Vagina (tissue), 2 donors: Measurements from ENCODE around the gene ITGA11. TPM values are rescaled to one million over a fixed set of nuclear protein-coding genes. Genes with fewer than 3 reads are reported as not detected.

Experiments
- DNase-seq, 2 donors: peaks; one replicate each; pipeline ENCODE4 v3.0.0-alpha.2; 2017; ENCODE audit errors: extremely low spot score in 2 of 2
- H3K27ac ChIP-seq: fragments of 200-600 bp; sonication (generic); one replicate; pipeline ENCODE4 v1.5.1; 2019
- H3K27me3 ChIP-seq: fragments of 200-600 bp; sonication (generic); one replicate; pipeline ENCODE4 v1.5.1; 2019
- H3K36me3 ChIP-seq, 2 donors: fragments of 200-600 bp; sonication (generic); one replicate each; pipeline ENCODE4 v1.5.1; 2017 to 2019
- H3K4me1 ChIP-seq: fragments of 200-600 bp; sonication (generic); one replicate; pipeline ENCODE4 v1.5.1; 2019
- H3K4me3 ChIP-seq, 2 donors: fragments of 200-600 bp; sonication (generic); 1 replicate in 1 of 2; 2 replicates in 1 of 2; pipeline ENCODE4 v1.5.1; 2016 to 2019
- H3K9me3 ChIP-seq: fragments of 200-600 bp; sonication (generic); one replicate; pipeline ENCODE4 v1.5.1; 2019
- POLR2A ChIP-seq, 2 donors: fragments of 450-650 bp; IDR thresholded peaks; one replicate each; pipeline ENCODE4 v1.6.1; 2017; ENCODE audit warnings: antibody characterized with exemption in 2 of 2, mild to moderate bottlenecking in 2 of 2, moderate library complexity in 2 of 2
- POLR2AphosphoS5 ChIP-seq, 2 donors: sonication (generic); formaldehyde crosslinking; IDR thresholded peaks; one replicate each; pipeline ENCODE4 v1.9.0; 2017; ENCODE audit warnings: antibody characterized with exemption in 2 of 2, mild to moderate bottlenecking in 2 of 2, low read depth in 1 of 2; ENCODE audit not compliant: insufficient read depth in 1 of 2
- intact Hi-C: fragments of 100-400 bp; cut with DNase I; formaldehyde crosslinking; loops from one replicate; pipeline ENCODE4 v1.15.1; 2023
- total RNA-seq: library from RNA; depleted of rRNA; stranded (reverse); fragments of >200 nt; gene quantifications from one replicate; pipeline ENCODE4 v1.2.3, GENCODE V29; 2016
- TF ChIP-seq, protein P1 (sequence below), 3 experiments: fragments of 450-650 bp in 2 of 3; fragments of 200-600 bp in 1 of 3; sonication (generic) in 1 of 3; IDR thresholded peaks; one replicate each; pipeline ENCODE4 v1.5.1; 2017 to 2019; ENCODE audit warnings: antibody characterized with exemption in 3 of 3, mild to moderate bottlenecking in 2 of 3, moderate library complexity in 2 of 3

ITGA11 gene
- total RNA-seq, 1 donor from 2014 or later, result 15.5 TPM

DNA sequence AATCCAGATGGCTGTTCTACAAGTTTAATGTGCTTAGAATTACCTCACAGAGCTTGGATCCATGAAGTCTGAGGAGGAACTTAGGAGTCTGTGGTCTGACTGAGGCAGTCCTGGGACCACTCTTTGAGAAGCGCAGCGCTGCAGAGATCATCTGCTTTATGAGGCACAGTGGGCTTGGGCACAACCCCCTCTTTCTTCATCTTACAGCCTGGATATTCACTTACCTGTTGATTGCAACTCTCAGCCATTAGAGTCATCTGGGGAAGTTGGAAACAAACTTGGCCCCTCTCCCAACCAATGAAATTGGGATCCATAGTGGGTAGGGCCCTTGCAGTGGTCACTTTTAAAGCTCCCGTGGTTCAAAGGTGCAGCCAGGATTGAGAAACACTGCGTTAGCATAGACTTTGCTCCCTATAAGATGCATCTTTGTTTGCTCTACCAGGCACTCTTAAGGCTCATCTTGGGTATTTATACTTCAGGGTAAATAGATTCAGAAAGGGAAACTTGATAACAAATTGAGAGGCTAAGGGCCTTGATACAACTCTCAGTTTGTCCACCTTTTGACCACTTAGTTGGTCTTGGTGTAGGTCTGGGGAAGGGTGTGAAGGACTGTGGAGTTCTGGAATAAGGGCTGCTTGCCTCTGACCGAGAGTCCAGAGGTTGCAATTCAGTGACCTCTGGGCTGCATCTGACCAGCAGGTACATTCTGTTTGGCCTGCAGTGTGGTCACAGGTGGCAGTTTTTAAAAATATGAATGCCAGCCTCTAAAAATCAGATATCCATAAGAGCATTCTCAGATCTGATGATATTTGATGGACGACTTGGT is 131.6 kb downstream of the ITGA11 start:
- no peaks in the 10 kb centered on the region for H3K36me3 ChIP-seq
- intact Hi-C loops, result loop anchor here (10.0 kb wide), 2 partner anchors 46 to 374 kb away; no protein-coding TSS in a partner anchor
- no peaks in the 10 kb centered on the region for H3K9me3 ChIP-seq
- DNase-seq, result peak in 1 of 2 donors; percentile 71
- no peaks in the 10 kb centered on the region for H3K27me3 ChIP-seq
- peaks cover 16% of the 10 kb centered on the region for H3K4me1 ChIP-seq
- no peak for TF ChIP-seq POLR2A (IDR thresholded peaks at IDR 0.05)
- TF ChIP-seq, protein P1, sequence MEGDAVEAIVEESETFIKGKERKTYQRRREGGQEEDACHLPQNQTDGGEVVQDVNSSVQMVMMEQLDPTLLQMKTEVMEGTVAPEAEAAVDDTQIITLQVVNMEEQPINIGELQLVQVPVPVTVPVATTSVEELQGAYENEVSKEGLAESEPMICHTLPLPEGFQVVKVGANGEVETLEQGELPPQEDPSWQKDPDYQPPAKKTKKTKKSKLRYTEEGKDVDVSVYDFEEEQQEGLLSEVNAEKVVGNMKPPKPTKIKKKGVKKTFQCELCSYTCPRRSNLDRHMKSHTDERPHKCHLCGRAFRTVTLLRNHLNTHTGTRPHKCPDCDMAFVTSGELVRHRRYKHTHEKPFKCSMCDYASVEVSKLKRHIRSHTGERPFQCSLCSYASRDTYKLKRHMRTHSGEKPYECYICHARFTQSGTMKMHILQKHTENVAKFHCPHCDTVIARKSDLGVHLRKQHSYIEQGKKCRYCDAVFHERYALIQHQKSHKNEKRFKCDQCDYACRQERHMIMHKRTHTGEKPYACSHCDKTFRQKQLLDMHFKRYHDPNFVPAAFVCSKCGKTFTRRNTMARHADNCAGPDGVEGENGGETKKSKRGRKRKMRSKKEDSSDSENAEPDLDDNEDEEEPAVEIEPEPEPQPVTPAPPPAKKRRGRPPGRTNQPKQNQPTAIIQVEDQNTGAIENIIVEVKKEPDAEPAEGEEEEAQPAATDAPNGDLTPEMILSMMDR (IDR thresholded peaks at IDR 0.05), result no peak
- TF ChIP-seq POLR2AphosphoS5 (IDR thresholded peaks at IDR 0.05; ENCODE audit: insufficient read depth in 1 of 2, low read depth in 1 of 2), result no peak
- H3K27ac ChIP-seq, result peak overlapping the region; percentile 79
- no peak overlapping the region for H3K4me3 ChIP-seq

DNA sequence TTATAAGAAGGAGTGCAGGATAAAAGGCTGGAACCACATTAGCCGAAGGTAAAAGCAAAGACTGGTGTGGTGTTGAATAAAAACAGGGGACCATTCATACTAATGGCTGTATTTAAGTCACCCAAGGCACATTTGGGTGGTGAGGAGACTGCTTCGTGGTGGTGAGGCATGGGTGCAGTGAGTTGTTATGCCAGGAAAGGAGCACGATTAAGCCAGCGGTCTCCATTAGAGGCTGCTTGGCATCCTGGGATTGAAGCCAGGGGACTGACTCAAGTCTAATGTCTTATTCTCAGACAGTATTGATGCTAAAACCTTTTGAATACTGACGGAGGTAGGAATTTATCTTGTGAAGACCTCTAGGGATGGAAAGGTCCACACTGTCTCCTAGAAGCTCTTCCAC is 132.5 kb downstream of the ITGA11 start:
- intact Hi-C loops, result no loop called here
- peak in 1 of 2 donors; percentile 81 for DNase-seq
- peak overlapping the region; percentile 79 for H3K27ac ChIP-seq

DNA sequence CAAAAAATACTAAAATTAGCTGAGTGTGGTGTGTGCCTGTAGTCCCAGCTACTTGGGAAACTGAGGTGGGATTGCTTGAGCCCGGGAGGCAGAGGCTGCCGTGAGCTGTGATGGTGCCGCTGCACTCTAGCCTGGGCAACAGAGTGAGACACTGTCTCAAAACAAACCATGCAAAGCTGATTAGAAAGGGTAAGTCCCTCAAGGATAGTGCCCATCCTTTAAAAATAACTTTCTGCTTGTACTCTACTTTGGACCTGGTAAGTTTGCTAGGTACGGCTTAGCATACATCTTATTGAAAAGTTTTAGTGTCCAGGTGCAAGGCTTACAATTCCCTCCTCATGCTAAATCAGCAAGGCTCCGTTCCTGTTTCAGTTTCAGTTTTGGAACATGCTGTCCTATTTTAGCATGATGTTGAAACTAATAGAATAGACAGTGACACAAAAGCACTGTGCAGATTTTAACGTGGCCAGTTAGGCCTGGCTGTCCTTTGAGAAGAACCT is 133.0 kb downstream of the ITGA11 start:
- H3K27me3 ChIP-seq, result no peaks in the 10 kb centered on the region
- intact Hi-C loops, result no loop called here
- peak in 1 of 2 donors; percentile 79 for DNase-seq
- no peaks in the 10 kb centered on the region for H3K9me3 ChIP-seq
- H3K4me1 ChIP-seq, result peaks cover 22% of the 10 kb centered on the region
- H3K36me3 ChIP-seq, result no peaks in the 10 kb centered on the region
- TF ChIP-seq POLR2AphosphoS5 (IDR thresholded peaks at IDR 0.05; ENCODE audit: insufficient read depth in 1 of 2, low read depth in 1 of 2) (no peak), POLR2A (IDR thresholded peaks at IDR 0.05) (no peak)
- peak overlapping the region; percentile 23 to 30 for H3K4me3 ChIP-seq
- peak overlapping the region; percentile 79 for H3K27ac ChIP-seq

More for the DNA sequence above, 132.5 kb downstream of the ITGA11 start:
- Histone ChIP-seq H3K4me1 (peaks cover 17% of the 10 kb centered on the region), H3K4me3 (peak overlapping the region; percentile 23 to 30), H3K36me3 (no peaks in the 10 kb centered on the region), H3K9me3 (no peaks in the 10 kb centered on the region), H3K27me3 (no peaks in the 10 kb centered on the region)
- TF ChIP-seq, protein P1 (IDR thresholded peaks at IDR 0.05), result no peak
- TF ChIP-seq POLR2AphosphoS5 (IDR thresholded peaks at IDR 0.05; ENCODE audit: insufficient read depth in 1 of 2, low read depth in 1 of 2) (no peak), POLR2A (IDR thresholded peaks at IDR 0.05) (no peak)

DNA sequence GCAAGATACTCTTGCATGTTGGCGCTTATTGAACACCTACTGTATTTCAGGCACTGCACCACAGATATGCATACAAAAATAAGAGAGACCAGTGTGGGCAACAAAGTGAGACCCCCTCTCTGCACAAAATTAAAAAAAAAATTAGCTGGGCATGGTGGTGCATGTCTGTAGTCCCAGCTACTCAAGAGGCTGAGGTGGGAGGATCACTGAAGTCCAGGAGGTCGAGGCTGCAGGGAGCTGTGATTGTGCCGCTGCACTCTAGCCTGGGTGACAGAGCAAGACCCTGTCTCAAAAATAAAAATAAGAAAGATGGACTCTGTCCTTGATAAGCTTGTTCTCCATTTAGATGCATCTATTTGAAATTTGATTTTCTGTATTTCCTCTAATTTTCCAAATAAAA is 133.6 kb downstream of the ITGA11 start:
- peak overlapping the region; percentile 23 to 30 for H3K4me3 ChIP-seq
- no peaks in the 10 kb centered on the region for H3K27me3 ChIP-seq
- no peaks in the 10 kb centered on the region for H3K9me3 ChIP-seq
- H3K4me1 ChIP-seq, result peaks cover 22% of the 10 kb centered on the region
- intact Hi-C loops, result no loop called here
- TF ChIP-seq, protein P1 (IDR thresholded peaks at IDR 0.05), result no peak
- TF ChIP-seq POLR2AphosphoS5 (IDR thresholded peaks at IDR 0.05; ENCODE audit: insufficient read depth in 1 of 2, low read depth in 1 of 2) (no peak), POLR2A (IDR thresholded peaks at IDR 0.05) (no peak)
- no peaks in the 10 kb centered on the region for H3K36me3 ChIP-seq
- peak overlapping the region; percentile 79 for H3K27ac ChIP-seq
- no peak for DNase-seq

DNA sequence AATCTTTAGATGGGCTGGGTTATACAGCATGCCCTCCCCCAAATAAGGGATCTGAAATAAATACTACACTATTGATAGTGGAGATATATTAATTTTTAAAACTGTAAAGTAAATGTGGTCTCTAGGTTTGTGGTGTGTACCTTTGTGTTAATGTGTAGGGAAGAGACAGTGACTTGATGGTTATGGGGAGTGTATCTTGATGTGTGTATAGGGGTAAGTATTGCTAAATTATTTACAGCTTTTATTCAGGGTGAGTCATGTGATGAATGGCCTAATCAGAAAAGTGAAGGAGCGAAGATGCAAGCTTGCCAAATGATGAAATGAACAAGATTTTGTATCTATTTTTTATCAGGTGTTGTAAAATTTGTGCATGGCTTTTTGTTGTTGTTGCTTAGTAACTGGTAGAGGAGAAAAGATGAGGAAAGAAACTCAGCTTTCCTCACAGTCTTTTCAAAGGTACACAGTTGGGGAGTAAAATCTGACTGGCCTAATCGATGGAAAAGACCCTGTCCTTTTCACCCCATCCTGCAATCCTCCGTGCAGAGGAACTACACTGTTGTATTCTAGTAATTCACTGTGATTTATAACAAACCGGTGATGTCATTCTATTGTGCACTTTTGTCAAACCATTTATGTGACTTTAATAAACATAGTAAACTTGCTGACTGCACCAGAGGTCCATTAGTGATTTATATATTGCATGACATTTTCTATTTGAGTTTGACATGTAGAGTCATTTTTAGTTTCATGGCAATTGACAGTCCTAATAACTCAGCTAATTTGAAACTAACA is 136.8 kb downstream of the ITGA11 start:
- H3K27ac ChIP-seq, result no peak overlapping the region
- intact Hi-C loops, result no loop called here
- no peak for DNase-seq
- H3K9me3 ChIP-seq, result no peaks in the 10 kb centered on the region
- no peak overlapping the region for H3K4me3 ChIP-seq
- TF ChIP-seq POLR2A (IDR thresholded peaks at IDR 0.05) (no peak), POLR2AphosphoS5 (IDR thresholded peaks at IDR 0.05; ENCODE audit: insufficient read depth in 1 of 2, low read depth in 1 of 2) (no peak)
- TF ChIP-seq, protein P1 (IDR thresholded peaks at IDR 0.05), result no peak
- H3K36me3 ChIP-seq, result peaks cover 0 to 11% of the 10 kb centered on the region in 2 donors
- peaks cover 22% of the 10 kb centered on the region for H3K4me1 ChIP-seq
- H3K27me3 ChIP-seq, result no peaks in the 10 kb centered on the region
